Measurements from ENCODE around the gene PADI4.
A peak's percentile ranks its signal among the peaks of the same experiment; 100 is the strongest.

PADI4 gene

DNA sequence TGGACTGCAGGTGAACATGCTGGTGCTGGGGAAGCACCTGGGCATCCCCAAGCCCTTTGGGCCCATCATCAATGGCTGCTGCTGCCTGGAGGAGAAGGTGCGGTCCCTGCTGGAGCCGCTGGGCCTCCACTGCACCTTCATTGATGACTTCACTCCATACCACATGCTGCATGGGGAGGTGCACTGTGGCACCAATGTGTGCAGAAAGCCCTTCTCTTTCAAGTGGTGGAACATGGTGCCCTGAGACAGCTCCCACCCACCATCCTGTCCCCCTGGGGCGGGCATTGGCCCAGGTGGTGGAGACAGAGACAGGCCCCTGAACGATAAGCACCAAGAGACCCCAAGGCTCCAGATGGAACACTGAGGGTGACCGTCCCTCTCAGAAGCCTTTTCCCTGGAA, 25.2 kb upstream of the PADI4 start:
- DNase-seq, result no peak

DNA sequence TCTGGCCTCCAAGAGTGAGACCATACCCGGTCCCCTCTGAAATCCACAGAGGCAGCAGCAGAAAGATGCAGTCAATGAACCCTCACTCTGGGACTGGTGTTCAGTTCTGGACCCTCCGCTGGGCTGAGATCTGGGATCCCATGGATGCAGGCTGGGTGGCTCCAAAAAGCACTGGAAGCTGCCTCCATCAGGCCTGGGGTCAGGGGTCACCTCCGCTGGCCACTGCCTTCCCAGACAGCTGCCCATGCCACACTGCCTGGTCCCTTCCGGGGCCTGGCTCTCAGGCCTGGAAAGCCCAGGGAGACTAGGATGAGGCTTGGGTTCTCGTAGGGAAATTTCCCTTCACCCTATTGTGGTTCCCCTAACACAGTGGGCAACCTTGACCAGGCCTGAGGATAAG, 21.4 kb upstream of the PADI4 start:
- no peak for DNase-seq

DNA sequence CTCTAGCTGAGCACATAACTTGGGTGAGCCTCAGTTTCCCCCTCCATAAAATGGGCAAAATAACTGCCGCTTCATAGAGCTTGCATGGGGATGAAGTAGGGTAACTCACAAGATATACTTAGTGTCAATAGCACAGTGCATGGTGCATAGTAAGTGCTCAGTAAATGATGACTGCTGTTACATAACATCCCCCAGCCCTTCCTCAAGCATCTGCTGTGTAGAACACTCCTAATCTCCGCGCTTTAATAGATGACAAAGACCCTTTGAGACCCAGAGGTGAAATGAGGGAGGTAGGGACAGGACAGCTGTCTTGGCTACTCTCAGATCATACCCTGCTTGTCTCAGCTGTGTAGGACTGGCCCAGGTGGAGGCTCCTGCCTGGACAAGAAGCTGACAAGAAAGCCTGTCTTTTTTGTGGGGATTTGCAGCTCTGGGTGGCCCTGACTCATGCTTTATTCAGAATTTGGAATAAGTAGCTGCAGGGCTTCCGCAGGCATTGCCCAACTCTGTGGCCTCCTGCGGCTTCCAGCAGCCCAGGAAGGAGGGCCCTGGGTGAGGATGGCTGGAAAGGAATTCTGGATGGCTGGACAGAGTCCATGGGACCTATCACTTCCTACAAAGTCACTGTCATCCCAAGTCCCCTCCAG, 20.7 kb upstream of the PADI4 start:
- DNase-seq, result no peak

DNA sequence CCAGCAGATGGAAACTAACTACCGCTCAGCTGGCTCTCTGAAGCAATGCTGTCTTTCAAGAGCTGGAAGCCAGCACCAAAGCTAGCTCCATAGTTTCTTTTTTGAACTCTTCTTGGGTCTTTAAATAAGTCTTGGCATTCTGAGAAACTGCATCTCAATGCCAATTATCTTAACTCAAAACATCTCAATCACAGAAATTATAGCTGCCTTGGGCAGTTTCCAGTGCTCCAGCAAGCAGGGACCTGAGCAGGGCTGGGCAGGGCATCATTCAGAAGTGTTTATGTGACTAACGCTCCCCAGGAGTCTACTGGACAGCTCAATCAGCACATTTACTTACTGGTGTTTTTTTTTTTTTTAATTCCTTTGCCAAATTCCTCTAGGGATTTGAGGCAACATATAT, 18.3 kb upstream of the PADI4 start:
- DNase-seq, result no peak

DNA sequence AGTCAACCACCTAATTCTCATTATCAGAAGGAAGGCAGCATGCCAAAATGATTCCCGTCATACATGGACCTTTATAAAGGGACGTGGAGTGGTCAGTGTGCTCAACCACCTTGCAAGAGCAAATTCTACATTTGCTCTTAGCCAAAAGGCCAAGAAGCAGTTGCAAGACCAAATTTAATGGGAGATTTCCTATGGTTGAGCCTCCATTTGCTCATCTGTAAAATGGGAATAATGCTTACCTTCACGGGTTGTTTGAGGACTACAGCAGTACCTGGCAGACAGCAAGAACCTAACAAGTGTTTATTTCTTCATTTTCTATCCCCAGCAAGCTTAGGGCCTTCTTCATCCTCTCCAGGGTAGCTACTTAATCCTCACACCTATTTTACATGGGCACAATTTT, 17.4 kb upstream of the PADI4 start:
- no peak for DNase-seq

DNA sequence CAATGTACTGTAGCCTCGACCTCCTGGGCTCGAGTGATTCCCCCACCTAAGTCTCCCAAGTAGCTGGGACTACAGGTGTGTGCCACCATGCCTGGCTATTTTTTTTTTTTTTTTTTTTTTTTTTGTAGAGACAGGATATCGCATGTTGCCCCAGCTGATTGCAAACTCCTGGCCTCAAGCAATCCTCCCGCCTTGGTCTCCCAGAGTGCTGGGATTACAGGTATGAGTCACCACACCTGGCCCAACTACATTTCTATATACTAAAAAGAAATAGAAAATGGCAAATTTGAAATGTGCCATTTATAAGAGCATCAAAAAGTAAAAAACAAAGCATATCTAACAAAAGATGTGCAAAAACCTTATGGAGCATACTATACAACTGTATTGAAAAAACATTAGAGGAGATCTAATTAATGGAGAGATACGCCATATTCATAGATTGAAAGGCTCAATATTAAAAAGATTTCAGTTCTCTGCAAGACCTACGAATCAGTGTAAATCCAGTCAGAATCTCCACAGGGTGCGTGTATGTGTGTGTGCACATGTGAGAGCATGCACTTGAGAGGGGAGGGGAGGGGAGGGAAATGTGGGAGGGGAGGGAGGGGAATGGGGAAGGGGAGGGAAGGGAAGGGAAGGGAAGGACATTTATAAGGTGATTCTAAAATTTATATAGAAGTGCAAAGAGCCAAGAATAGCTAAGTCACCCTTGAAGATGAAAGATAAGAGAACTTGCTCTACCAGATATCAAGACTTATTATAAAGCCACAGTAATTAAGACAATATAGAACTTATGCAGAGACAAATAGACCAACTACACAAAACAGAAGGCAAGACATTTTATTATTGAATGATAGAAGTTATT, 15.5 kb upstream of the PADI4 start:
- DNase-seq, result no peak

DNA sequence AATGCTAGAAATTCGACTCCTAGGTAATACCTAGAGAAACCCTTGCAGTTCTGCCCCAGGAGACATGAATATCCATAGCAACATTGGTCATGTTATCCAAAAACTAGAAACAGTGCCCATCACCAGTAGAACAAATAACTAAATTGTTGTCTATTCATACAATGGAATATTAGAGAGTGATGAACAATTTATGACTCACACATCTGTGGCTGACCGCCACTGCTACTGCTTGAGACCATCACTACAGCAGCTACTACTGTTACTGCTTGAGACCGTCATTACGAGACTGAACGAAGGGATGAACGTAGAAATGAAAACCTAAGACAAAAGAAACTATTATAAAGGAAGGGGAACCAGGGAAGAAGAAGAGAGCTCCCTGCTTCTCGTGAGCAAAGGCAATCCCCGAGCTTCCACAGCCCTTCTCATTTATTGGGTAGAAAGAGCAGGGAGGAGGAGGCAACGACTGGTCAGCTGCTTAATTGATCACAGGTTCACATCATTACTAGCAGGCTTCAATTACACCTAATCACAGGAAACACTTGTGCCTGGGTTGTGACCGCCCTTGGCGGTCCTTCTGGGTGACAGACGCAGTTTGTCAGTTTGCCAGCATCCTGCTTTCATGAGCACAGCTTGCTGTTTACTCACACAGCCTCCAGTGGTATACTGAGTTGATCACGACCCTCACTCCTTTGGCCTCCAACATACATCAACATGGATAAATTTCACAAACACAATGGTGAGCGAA, 14.1 kb upstream of the PADI4 start:
- DNase-seq, result peak in 1 of 2 experiments; percentile 61

DNA sequence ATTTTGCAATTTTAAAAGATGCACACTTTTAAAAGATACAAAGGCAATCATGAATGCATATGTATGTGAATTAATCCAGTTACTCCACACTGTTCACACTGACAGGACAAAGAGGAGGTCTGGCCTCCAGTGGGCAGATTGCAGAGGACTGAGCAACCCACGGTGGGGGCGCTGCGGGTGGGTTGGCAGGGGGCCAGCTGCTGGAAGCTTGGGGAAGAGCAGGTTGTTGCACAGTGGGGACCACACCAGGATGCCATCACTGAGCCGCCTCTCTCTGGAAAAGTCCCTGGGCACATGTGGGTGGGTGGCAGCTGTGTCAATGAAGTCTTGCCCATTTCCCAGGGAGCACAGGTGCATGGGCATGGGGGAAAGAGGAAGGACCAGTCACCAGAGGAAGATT, 12.7 kb upstream of the PADI4 start:
- peak in 1 of 2 experiments; percentile 35 for DNase-seq

DNA sequence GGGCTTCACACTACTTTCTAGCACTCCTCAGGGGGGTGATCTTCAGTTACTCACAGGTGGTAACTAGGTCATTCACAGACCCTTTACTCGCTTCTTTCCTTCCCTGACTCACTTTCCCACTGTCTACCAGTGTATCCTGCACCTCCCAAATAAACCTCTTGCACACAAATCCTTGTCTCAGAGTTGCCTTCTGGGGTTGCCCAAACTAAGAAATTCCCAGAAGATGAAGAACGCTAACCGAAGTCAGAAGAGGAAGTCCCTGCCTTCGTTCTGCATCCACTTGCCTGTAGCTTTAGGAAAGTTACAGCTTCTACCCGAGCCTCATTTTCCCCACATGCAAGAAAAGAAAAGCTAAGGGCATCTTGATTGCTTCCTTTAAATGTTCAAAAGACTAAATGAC, 11.9 kb upstream of the PADI4 start:
- no peak for DNase-seq

DNA sequence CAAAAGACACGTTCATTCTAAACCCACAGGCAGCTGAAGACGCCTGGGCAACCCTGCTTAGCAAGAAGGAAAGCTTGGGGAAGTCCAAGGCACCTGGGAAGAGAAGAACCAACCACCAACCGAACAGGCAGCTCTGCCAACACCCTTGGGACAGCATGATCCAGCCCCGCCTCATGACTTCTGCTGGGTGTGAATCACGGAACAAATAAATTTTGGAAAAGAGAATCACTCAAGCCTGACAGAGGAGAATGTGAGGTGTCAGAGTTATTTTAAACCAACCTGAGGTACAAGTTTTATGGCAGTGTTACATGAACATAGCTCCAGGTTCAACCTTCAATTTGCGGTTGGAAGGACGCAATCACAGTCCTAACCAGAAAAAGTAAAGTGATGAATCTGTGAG, 10.0 kb upstream of the PADI4 start:
- no peak for DNase-seq

DNA sequence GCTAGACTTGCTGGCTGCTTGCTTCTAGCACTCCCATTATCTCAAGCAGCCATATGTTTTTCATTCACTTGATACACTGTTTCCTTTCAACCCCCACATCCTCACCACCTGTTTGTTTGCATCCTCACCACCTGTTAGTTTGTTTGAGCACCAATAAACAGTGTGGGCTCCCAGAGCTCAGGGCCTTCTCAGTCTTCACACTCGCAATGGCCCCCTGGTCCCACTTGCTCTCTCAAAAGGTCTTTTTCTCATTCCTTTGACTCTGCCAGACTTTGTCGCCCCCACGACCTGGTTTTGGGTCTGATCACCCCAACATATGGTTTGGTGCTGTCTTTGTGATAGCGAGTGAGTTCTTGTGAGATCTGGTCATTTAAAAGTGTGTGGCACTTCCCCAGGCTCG, 6.2 kb upstream of the PADI4 start:
- no peak for DNase-seq

DNA sequence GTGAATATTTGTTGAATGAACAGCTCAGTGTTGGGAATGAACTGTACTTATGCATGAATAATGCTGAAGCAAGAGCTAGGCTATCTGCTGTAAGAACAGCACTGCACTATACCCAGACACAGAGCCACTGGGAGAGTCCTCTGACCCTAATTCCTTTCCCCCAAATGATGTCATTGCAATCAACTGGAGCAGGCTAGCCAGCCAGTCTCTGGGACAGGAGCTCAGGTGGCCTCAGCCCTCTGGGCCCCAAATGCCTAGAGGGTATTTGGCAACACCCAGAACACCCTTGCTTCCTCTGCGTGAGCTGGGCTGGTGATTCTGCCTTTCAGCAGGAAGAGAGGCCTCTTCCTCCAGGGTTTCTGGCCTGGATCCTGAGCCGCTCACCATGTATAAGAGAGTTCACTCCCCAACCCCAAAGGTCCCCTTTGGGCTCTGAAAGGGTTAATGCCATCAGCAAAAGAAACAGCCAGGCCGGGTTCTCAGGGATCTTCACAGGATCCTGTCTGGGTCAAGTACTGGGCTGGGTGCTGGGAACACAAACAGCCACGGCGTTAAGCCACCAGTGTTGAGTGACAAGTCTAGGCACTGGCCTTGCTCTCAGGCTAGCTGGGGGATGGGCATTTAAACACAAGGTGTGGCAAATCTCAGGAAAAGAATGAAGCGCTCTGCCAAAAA, 3.7 kb upstream of the PADI4 start:
- no peak for DNase-seq

DNA sequence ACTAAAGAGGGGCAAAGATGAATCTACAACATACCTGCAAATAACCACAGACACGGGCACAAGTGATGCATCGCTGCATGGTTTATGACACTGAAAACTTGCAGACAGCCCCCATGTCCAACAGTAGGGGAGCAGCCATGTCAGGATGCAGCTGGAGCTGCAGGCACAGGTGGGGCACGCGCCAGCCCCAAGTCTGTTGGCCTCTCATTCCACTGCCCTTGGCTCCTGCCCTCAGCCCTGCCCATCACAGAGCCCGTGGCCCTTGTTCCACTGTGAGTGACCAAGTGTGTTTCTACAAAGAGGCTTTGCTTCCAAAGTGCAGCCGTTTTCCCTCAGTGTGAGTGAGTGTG, 3.2 kb upstream of the PADI4 start:
- DNase-seq, result no peak

DNA sequence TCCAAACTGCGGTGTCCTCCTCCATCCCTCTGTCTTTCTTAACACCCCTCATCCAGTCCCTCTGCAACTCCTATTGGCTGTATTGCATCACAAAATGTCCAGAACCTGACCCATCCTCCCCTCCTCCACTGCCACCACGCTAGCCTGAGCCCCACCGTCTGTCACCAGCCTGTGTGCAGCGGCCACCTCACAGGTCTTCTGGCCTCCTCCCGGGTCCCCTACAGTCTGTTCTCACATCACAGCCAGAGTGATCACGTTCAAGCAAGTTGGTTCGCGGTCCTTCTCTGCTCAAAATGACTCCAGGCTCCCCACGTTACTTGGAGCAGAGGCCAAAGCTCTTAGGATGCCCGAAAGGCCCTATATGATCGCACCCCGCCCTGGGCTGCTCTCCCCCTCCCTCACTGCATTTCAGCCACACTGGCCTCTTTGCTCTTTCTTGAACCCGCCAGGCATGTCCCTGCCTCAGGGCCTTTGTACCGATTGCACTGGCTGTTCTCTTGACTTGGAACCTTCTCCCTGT, 2.4 kb upstream of the PADI4 start:
- no peak for DNase-seq

DNA sequence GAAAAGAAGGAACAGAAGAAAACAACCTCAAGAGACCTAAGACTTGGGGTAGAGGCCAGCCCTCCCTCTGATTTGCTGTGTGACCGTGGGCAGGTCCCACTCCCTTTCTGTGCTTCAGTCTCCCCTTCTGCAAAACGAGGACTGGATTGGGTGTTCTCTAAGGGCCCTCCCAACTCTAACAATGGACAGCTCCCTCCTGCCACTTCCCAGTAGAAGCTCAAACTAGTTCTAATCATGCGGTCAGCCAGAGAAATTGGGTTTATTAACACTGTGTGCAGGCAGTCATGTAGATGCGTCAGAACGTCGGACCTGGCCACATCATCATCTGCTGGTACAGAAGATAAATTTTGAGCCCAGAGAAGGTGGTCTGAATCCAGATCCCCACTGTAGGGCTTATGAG, 1.6 kb upstream of the PADI4 start:
- DNase-seq, result no peak

DNA sequence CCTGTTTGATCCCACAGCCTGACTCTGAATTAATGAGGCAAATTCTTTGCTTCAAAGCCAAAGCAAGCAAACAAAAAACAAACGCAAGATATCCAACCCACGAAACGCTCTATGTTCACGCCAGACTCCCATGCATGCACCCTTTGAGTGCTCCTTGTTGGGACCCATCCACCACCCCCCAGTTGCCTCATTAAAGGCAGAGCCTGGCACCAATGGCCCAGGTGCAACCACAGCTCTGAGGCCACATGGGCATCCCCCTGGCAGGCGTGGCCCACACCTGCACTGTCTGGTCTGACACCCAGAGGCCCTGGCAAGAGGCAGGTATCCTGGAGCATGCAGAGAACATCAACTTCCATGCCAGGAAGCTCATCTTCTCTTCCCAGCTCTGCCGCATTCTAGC, 1.1 kb upstream of the PADI4 start:
- no peak for DNase-seq

DNA sequence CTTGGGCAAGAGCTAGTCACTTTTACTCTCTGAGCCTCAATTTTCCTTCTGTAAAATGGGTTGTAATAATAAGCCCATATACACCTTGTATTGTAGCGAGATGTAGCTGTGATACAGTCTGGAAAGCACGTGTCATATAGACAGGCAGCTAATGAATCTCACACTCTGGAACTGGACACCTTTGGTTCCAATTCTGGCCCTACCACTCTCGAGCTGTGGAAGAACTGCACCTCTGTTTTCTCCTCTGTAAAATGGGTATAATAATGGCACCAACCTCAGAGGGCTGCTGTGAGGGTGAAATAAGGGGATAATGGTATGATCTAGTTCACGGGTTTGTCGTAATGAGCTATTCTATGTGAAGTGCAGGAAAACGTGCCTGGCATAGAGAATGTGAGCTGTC, 668 bp upstream of the PADI4 start:
- no peak for DNase-seq

DNA sequence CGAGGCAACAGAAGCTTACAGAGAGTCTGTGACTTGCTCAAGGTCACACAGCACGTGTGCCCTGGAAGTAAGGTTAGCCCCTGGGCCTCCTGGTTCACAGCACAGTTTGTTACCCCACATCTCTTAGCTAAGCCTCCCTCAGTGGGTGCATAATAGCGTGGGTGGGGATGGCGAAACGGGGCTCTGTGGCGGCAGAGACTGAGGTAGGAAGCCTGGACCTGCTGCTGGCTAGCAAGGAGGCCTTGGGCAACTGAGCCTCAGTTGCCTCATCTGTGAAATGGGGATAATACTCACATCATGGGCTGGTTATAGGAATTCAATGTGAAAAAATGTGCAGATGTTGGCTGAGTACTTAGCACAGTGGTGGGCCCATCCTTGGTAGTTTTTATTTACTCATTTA, 596 bp downstream of the PADI4 start:
- no peak for DNase-seq

DNA sequence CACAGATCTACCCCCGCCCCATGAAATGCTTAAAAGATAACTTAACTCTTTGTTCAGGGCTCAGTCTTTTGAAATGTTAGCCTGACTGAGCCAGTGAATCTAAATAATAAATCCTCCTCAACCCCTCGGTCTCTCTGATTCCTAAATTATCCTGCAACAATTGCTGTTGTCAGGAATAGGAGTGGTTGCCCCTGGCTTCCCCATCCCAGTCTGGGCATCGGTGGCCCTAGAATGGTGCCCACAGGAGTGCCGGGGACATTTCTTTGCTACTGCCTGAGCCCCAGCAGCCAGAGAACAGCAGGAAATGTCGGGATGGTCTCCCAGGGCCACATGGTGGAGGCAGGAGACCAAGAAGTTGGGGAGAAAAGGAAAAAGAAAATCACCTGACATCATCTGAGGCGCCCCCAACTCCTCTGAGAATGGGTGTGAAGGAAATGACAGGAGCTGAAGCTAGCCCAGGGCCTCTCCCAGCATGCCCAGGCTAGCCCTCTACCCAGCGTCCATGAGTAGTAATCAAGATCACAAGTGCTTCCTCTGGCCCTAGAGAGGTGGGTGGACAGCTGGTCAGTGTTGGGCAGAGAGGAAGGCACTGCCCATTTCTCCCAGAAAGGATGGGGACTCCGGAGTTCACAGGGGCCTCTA, 1.6 kb downstream of the PADI4 start:
- no peak for DNase-seq

DNA sequence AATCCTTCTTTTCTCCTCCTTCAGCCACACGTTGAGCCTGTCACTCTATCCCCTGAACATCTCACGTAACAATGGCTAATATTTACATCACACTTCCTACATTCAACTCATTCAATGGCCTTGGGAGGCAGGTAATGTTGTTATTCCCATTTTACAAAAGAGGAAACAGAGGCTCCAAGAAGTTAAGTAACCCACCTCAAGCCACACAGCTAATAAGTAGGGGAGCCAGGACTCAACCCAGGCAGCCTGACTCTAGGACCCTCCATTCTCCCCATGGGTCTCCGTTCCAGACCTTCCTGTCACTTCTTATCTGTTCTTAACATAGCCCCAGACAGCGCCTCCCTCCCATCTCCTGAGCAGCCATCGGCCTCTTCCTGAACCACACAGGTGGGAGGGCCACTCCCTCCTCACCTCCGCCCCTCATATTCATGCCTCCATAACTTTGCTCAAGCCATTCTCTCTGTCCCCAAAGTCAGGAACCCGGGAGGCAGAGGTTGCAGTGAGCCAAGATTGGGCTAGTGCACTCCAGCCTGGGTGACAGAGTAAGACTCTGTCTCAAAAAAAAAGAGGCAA, 2.2 kb downstream of the PADI4 start:
- DNase-seq, result no peak

DNA sequence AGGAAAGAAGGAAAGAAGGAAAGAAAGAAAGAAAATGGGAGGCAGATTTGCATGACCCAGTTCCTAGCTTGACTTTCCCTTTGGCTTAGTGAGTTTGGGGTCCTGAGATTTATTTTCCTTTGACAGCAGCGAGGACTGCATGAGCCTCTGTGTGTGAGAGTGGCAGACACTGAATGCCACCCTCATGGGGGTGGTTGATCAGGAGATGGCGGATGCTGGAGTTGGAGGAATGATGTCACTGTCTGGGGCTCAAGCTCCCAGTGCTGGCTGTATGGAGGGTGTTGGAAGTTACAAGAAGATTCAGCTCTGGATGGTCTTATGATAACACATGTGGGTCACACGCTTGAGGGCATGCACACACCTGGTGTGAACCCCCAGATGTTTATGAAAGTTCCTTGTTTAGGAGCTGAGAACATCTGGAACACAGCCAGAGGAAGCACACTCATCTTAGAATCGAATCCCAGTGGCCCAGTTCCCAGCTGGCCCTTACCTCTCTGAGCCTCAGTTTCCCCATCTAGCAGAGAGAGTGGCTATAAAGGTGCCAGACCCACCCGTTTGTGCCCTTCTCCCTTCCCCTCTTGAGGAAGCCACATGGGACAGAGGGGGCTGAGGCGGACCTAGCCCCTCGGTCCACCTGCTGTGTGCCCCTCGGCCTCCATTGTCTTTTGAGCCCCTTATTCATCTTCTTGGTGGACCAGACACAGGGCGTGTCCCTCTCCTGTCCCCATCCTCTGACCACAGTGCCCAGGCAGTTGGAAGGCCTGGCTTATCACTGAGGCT, 5.7 kb downstream of the PADI4 start:
- DNase-seq, result no peak

Measured in NCI-H2081 (cell line).